ENCODE results near the gene GAS6.

DNA sequence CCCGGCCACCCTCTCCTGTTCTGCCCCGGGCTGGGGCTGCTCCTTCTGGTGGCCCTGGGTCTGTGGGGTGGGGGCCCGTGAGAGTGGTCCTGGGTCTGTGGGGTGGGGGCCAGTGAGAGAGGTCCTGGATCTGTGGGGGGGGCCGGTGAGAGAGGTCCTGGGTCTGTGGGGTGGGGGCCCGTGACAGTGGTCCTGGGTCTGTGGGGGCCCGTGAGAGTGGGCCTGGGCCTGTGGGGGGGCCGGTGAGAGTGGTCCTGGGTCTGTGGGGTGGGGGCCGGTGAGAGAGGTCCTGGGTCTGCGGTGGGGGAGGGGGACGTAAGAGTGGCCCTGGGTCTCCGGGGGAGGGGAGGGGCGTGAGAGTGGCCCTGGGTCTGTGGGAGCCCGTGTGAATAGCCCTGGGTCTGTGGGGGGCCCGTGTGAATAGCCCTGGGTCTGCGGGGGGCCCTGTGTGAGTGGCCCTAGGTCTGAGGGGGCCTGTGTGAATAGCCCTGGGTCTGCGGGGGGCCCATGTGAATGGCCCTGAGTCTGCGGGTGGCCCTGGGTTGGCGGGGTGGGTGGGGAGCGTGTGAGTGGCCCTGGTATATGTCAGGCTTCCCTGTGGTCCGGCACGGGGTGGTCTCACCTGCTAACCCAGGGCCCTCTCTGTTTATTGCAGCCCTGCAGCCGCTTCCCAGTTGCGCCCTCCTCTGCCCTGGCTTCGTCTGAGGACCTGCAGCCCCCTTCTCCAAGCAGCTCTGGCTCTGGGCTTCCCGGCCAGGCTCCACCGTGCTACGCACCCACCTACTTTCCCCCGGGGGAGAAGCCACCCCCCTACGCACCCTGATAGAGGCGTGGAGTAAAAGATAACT, 52.6 kb downstream of the GAS6 start:
- no peak for TF ChIP-seq CTCF (IDR thresholded peaks at IDR 0.05)
- no peak for TF ChIP-seq POLR2A (IDR thresholded peaks at IDR 0.05)

Measured in adrenal gland (tissue), 5 donors.